DND-41 (cell line): ENCODE measurements around the gene ATP6V1C2.

ENCODE experiments used
- CTCF ChIP-seq: IDR thresholded peaks from 2 replicates; pipeline ENCODE4 v1.5.1; 2012; ENCODE audit warnings: borderline replicate concordance, low read length, moderate library complexity, mild to moderate bottlenecking; ENCODE audit not compliant: poor library complexity, severe bottlenecking; ENCODE audit errors: extremely low read depth
- EZH2 ChIP-seq: IDR thresholded peaks from 3 replicates; pipeline ENCODE4 v1.6.1; 2012; ENCODE audit warnings: borderline replicate concordance, low read depth, mild to moderate bottlenecking, moderate library complexity, low read length, inconsistent platforms; ENCODE audit not compliant: severe bottlenecking

GRCh38 chr2:10824191-10824590, 102.8 kb downstream of the ATP6V1C2 start:
- TF ChIP-seq CTCF (no peak), EZH2 (no peak)
